ENCODE data around the gene TMEM95.
A peak's percentile ranks its signal among the peaks of the same experiment; 100 is the strongest.

The TMEM95 gene, protein sequence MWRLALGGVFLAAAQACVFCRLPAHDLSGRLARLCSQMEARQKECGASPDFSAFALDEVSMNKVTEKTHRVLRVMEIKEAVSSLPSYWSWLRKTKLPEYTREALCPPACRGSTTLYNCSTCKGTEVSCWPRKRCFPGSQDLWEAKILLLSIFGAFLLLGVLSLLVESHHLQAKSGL

DNA sequence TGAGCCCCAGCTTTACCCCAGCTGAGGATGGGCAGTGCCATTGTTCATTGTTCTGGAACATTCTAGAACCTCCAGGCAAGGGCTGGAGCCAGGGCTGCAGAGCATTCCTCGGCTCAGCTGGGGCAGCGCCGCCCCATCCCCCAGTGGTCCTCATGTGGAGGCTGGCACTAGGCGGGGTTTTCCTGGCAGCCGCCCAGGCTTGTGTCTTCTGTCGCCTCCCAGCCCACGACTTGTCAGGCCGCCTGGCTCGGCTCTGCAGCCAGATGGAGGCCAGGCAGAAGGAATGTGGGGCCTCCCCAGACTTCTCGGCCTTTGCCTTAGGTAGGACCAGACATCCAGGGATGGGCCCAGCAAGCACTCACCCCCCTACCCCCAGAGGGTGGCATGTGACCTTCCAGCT is at the start of gene TMEM95:
Gene TMEM95, plus strand, starts transcription at position 104 of the 400 bp plus-strand sequence. Its CDS starts 49 bp downstream, at position 153.
- no peaks in the 10 kb centered on the region for H3K9me3 ChIP-seq (ENCODE audit: control insufficient read depth in 2 of 2, low read length in 2 of 2)
- H3K4me1 ChIP-seq (ENCODE audit: control insufficient read depth in 2 of 2, insufficient read depth in 2 of 2, low read length in 2 of 2) = peaks cover 22 to 35% of the 10 kb centered on the region in 2 donors
- no peaks in the 10 kb centered on the region for H3K36me3 ChIP-seq (ENCODE audit: control insufficient read depth in 2 of 2, insufficient read depth in 2 of 2, low read length in 2 of 2)
- H3K27me3 ChIP-seq (ENCODE audit: control insufficient read depth in 2 of 2, insufficient read depth in 2 of 2, low read length in 2 of 2) = no peaks in the 10 kb centered on the region
- H3K9ac ChIP-seq (ENCODE audit: low read depth in 1 of 2, low read length in 2 of 2) = peak within 1 kb of the TSS; percentile 24 to 34
- peak within 1 kb of the TSS in 1 of 2 donors; percentile 61 for H3K27ac ChIP-seq (ENCODE audit: low read depth in 2 of 2, low read length in 2 of 2)
- H3K4me3 ChIP-seq (ENCODE audit: low read length in 2 of 2) = no peak within 1 kb of the TSS

DNA sequence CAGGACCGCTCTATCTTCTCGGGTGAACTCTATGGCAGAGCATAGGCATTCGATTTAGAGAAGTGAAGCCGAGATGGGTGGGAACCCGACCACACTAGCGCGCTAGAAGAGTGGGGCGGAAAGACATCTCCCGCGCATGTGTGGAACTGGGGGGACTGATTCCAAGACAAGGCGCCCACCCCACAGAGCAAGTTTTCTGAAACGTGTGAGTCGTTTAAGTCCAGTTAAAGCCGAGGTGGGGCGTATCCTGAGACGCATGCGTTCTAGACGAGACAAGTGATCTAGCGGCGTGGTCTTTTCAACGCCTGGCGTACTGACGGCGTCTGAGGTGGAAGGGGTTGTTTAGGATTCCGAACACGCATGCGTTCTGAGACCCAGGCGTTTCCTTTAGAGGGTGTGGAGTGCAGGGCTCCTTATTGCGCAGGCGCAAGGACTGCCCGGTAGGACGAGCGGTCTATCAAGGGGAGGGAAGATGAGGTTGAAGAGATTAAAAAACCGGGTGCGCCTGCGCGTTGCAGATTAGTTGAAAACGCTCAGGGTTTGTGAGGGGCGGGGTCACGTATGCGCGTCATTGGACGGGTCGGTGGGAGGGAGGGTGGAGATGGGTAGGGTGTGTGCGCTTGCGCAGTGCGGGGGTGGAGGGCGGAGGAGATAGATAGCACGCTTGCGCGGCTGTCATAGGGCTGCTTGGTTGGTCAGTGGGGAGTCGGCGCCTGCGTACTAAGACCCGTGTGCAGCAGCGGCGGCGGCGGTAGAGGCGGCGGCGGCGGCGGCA is 47.9 kb upstream of the TMEM95 start, which contains the start of gene EIF5A:
Gene EIF5A, plus strand, starts transcription at position 718 of the 775 bp plus-strand sequence. CDS start 2,008 bp downstream, outside the sequence.
- peaks cover 18 to 22% of the 10 kb centered on the region in 2 donors for H3K4me1 ChIP-seq (ENCODE audit: control insufficient read depth in 2 of 2, insufficient read depth in 2 of 2, low read length in 2 of 2)
- no peaks in the 10 kb centered on the region for H3K9me3 ChIP-seq (ENCODE audit: control insufficient read depth in 2 of 2, low read length in 2 of 2)
- peaks cover 23 to 24% of the 10 kb centered on the region in 2 donors for H3K36me3 ChIP-seq (ENCODE audit: control insufficient read depth in 2 of 2, insufficient read depth in 2 of 2, low read length in 2 of 2)

DNA sequence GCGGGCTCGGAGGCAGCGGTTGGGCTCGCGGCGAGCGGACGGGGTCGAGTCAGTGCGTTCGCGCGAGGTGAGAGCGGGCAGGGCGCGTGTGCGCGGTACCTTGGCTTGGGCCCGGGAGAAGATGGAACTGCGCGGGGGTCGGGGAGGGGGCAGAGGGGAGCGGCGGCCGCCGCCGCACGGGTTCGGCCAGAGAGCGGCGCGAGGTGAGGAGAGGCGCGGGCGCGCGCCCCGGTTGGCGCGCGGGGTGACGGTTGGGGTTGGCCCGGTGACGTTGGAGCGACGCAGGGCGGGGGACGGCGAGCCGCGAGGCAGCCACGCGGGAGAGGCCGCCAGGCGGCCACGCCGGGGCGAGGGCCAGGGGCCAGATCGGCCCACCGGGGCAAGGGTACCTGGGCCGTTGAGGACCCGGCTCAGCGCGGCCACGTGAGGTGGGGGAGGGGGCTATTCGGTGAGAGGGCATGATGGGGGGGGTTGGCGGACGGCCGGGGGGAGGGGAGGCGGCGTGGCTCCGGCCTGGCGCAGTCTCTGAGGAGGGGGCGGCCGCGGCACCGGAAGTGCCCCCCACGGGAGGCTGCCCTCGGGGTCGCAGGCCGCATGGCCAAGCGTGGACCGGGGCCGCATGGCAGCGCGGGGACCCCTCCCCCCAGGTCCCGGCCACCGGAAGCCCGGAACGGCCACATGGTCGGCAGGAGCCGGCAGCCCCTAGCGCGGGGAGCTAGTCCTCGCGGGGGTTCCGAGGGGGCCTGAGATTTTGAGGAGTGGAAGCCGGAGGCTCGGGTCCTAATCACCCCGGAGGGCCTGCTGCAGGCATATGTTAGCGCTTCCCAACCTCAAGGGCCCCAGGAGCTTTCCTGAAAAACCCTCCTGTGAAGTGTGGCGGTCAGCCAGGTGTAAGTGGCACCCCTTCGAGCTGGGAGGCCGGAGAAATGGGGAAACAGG is 47.0 kb upstream of the TMEM95 start:
- Histone ChIP-seq H3K27me3 (ENCODE audit: control insufficient read depth in 2 of 2, insufficient read depth in 2 of 2, low read length in 2 of 2) (no peaks in the 10 kb centered on the region), H3K4me3 (ENCODE audit: low read length in 2 of 2) (peak overlapping the region; percentile 71 to 74), H3K36me3 (ENCODE audit: control insufficient read depth in 2 of 2, insufficient read depth in 2 of 2, low read length in 2 of 2) (peaks cover 31% of the 10 kb centered on the region in 2 donors), H3K9ac (ENCODE audit: low read depth in 1 of 2, low read length in 2 of 2) (peak overlapping the region; percentile 93 to 94), H3K4me1 (ENCODE audit: control insufficient read depth in 2 of 2, insufficient read depth in 2 of 2, low read length in 2 of 2) (peaks cover 20 to 22% of the 10 kb centered on the region in 2 donors), H3K9me3 (ENCODE audit: control insufficient read depth in 2 of 2, low read length in 2 of 2) (no peaks in the 10 kb centered on the region), H3K27ac (ENCODE audit: low read depth in 2 of 2, low read length in 2 of 2) (peak overlapping the region; percentile 97 to 99)

More for the DNA sequence above, 47.9 kb upstream of the TMEM95 start, which contains the start of gene EIF5A:
- Histone ChIP-seq H3K27ac (ENCODE audit: low read depth in 2 of 2, low read length in 2 of 2) (peak within 1 kb of the TSS; percentile 97 to 99), H3K27me3 (ENCODE audit: control insufficient read depth in 2 of 2, insufficient read depth in 2 of 2, low read length in 2 of 2) (no peaks in the 10 kb centered on the region), H3K4me3 (ENCODE audit: low read length in 2 of 2) (peak within 1 kb of the TSS; percentile 71 to 84), H3K9ac (ENCODE audit: low read depth in 1 of 2, low read length in 2 of 2) (peak within 1 kb of the TSS; percentile 94)

DNA sequence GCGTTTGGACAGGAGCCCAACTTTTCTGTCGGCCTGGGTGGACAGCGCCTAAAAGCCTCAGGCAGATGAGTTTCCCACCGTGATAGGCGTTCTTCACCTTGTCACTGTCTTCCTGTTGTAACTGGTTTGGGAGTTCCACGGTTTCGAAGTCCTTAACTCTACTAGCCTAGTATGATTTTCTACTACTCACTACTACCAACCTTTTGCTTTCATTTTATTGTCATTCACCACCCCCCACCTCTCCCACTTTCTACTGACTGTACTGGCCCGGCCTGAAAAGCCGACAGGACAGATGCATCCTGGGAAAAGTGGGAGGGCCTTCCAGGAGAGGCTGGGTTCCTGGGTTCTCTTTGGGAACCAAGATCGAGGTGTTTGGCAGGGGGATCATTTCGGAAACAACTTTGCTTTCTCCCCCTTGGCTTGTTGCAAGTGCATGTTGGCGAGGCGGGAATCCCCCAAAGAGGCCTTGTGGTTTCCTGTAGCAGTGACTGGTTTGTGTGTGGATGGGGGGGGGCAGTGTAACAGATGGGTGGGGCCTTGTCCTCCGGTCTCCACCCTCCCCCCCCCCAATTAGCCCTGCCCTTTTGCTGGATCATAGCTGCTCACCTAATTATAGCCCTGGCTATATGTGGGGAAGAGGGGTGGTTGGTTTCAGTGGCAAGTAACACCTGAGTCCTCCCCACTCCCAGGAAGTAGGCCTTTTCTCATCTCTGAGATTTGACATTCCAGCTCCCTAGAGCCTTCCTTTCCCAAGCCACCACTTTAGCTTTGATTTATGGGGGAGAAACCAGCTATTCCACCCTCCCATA is 46.1 kb upstream of the TMEM95 start:
- Histone ChIP-seq H3K36me3 (ENCODE audit: control insufficient read depth in 2 of 2, insufficient read depth in 2 of 2, low read length in 2 of 2) (peaks cover 40% of the 10 kb centered on the region in 2 donors), H3K9ac (ENCODE audit: low read depth in 1 of 2, low read length in 2 of 2) (peak overlapping the region; percentile 93 to 94), H3K27ac (ENCODE audit: low read depth in 2 of 2, low read length in 2 of 2) (peak overlapping the region; percentile 97 to 99), H3K9me3 (ENCODE audit: control insufficient read depth in 2 of 2, low read length in 2 of 2) (no peaks in the 10 kb centered on the region), H3K27me3 (ENCODE audit: control insufficient read depth in 2 of 2, insufficient read depth in 2 of 2, low read length in 2 of 2) (no peaks in the 10 kb centered on the region), H3K4me3 (ENCODE audit: low read length in 2 of 2) (peak overlapping the region; percentile 71 to 74), H3K4me1 (ENCODE audit: control insufficient read depth in 2 of 2, insufficient read depth in 2 of 2, low read length in 2 of 2) (peaks cover 26 to 27% of the 10 kb centered on the region in 2 donors)

DNA sequence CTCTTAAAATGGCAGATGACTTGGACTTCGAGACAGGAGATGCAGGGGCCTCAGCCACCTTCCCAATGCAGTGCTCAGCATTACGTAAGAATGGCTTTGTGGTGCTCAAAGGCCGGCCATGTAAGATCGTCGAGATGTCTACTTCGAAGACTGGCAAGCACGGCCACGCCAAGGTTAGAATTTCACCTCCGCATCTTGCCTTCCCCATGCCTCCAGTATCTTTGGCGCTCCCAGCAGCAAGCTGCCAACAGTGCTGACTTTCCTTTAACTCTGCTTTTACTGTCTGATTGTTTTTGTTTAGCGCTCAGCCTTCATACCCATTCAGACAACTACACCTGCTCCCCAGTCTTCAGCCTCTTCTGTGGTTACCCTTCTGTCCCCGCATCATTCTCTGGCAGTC is 45.3 kb upstream of the TMEM95 start:
- no peak overlapping the region for H3K9ac ChIP-seq (ENCODE audit: low read depth in 1 of 2, low read length in 2 of 2)
- H3K4me3 ChIP-seq (ENCODE audit: low read length in 2 of 2) = peak overlapping the region; percentile 71 to 74
- peak overlapping the region; percentile 97 to 99 for H3K27ac ChIP-seq (ENCODE audit: low read depth in 2 of 2, low read length in 2 of 2)

DNA sequence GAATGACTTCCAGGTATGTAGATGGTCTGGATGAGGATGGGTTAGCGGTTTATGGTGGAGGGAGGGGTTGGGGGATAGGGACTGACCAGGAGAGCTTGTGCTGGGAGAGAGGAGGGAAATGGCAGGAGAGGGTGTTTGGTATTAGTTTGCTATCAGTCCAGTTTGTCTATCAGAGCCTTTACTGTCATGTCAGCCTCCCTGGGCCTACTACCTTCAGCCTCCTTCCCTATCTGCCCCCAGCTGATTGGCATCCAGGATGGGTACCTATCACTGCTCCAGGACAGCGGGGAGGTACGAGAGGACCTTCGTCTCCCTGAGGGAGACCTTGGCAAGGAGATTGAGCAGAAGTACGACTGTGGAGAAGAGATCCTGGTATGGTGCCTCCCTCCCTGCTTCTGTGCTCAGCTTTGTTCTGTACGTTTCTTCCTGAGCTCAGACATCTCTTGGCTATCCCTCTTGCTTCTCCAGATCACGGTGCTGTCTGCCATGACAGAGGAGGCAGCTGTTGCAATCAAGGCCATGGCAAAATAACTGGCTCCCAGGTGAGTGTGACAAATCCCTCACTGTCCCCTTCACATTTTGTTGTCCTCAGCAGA is 43.7 kb upstream of the TMEM95 start:
- H3K9me3 ChIP-seq (ENCODE audit: control insufficient read depth in 2 of 2, low read length in 2 of 2) = no peaks in the 10 kb centered on the region
- peaks cover 43 to 44% of the 10 kb centered on the region in 2 donors for H3K36me3 ChIP-seq (ENCODE audit: control insufficient read depth in 2 of 2, insufficient read depth in 2 of 2, low read length in 2 of 2)
- H3K4me3 ChIP-seq (ENCODE audit: low read length in 2 of 2) = no peak overlapping the region
- peaks cover 37 to 41% of the 10 kb centered on the region in 2 donors for H3K4me1 ChIP-seq (ENCODE audit: control insufficient read depth in 2 of 2, insufficient read depth in 2 of 2, low read length in 2 of 2)
- no peak overlapping the region for H3K27ac ChIP-seq (ENCODE audit: low read depth in 2 of 2, low read length in 2 of 2)
- H3K27me3 ChIP-seq (ENCODE audit: control insufficient read depth in 2 of 2, insufficient read depth in 2 of 2, low read length in 2 of 2) = no peaks in the 10 kb centered on the region
- no peak overlapping the region for H3K9ac ChIP-seq (ENCODE audit: low read depth in 1 of 2, low read length in 2 of 2)

More for the DNA sequence above, 45.3 kb upstream of the TMEM95 start:
- Histone ChIP-seq H3K36me3 (ENCODE audit: control insufficient read depth in 2 of 2, insufficient read depth in 2 of 2, low read length in 2 of 2) (peaks cover 43% of the 10 kb centered on the region in 2 donors), H3K4me1 (ENCODE audit: control insufficient read depth in 2 of 2, insufficient read depth in 2 of 2, low read length in 2 of 2) (peaks cover 29 to 35% of the 10 kb centered on the region in 2 donors), H3K9me3 (ENCODE audit: control insufficient read depth in 2 of 2, low read length in 2 of 2) (no peaks in the 10 kb centered on the region), H3K27me3 (ENCODE audit: control insufficient read depth in 2 of 2, insufficient read depth in 2 of 2, low read length in 2 of 2) (no peaks in the 10 kb centered on the region)

DNA sequence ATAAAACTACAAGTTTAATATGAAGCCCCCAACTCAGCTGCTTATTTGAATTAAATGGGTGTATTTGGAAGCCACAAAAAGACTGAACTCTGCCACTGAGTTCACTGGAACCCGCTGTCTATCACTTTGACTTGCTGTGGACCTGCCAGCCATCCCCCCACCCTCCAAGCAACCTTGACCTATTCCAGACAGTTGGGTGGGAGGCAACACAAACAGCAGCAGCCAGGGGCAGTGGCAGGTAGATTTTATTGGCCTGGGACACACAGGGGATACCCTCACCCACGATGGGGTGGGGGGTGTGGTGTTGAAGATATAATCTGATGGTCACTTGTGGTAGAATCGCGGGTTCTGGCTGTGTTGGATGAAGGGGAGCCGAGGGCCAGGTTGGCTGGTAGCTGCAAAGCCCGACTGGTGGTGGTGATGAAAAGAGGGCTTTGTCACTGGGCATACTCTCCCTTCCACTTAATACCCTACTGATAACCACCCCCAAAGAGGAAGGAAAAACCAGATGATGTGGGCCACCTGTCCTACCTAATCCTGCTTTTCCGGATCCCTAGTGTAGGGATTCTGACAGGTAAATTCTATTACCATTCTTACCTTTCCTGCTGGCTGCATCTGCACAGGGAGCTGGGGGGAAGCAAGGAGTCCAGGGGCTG is 42.4 kb upstream of the TMEM95 start:
- Histone ChIP-seq H3K9ac (ENCODE audit: low read depth in 1 of 2, low read length in 2 of 2) (no peak overlapping the region), H3K36me3 (ENCODE audit: control insufficient read depth in 2 of 2, insufficient read depth in 2 of 2, low read length in 2 of 2) (peaks cover 43 to 46% of the 10 kb centered on the region in 2 donors)

DNA sequence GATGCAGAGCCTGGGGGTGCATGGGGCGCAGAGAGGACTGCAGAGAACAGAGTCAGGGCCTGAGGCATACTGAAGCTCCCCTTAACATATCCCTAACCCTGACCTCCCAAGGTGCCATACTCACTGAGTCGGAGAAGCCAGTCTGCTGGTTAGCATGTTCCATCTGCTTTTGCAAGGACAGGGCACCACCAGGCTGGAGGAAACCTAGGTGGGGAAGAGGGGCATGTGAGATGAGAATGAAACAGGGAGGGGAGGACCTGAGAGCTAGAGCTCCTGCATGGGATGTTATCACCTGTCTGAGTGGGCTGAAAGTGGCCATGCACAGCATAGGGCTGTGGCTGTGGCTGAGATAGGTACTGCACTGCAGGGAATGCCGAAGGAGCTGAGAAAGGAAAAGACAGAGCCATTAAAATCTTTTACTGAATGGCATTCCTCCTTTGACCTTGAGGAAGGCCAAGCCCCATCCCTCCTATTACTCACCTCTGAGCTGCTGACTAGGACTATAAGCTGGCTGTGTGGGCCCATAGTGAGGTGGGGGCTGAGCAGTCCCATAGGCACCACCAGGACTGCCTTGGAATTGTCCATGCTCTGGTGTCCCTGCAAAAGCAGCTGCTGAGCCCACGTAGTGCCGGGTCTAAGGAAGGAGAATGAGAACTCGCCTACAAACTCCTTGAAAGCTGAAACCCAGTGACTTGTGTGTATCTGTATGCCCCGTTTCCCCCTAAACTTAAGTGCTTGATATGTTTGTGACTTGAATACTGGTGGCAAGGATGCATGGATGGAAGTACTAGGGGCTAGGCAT is 41.7 kb upstream of the TMEM95 start:
- H3K9ac ChIP-seq (ENCODE audit: low read depth in 1 of 2, low read length in 2 of 2) = no peak overlapping the region
- peaks cover 33 to 40% of the 10 kb centered on the region in 2 donors for H3K4me1 ChIP-seq (ENCODE audit: control insufficient read depth in 2 of 2, insufficient read depth in 2 of 2, low read length in 2 of 2)
- peaks cover 43 to 53% of the 10 kb centered on the region in 2 donors for H3K36me3 ChIP-seq (ENCODE audit: control insufficient read depth in 2 of 2, insufficient read depth in 2 of 2, low read length in 2 of 2)
- no peak overlapping the region for H3K4me3 ChIP-seq (ENCODE audit: low read length in 2 of 2)
- H3K27ac ChIP-seq (ENCODE audit: low read depth in 2 of 2, low read length in 2 of 2) = no peak overlapping the region
- H3K27me3 ChIP-seq (ENCODE audit: control insufficient read depth in 2 of 2, insufficient read depth in 2 of 2, low read length in 2 of 2) = no peaks in the 10 kb centered on the region
- no peaks in the 10 kb centered on the region for H3K9me3 ChIP-seq (ENCODE audit: control insufficient read depth in 2 of 2, low read length in 2 of 2)

More for the DNA sequence above, 42.4 kb upstream of the TMEM95 start:
- peaks cover 33 to 40% of the 10 kb centered on the region in 2 donors for H3K4me1 ChIP-seq (ENCODE audit: control insufficient read depth in 2 of 2, insufficient read depth in 2 of 2, low read length in 2 of 2)
- H3K4me3 ChIP-seq (ENCODE audit: low read length in 2 of 2) = no peak overlapping the region
- H3K27ac ChIP-seq (ENCODE audit: low read depth in 2 of 2, low read length in 2 of 2) = no peak overlapping the region
- H3K27me3 ChIP-seq (ENCODE audit: control insufficient read depth in 2 of 2, insufficient read depth in 2 of 2, low read length in 2 of 2) = no peaks in the 10 kb centered on the region
- no peaks in the 10 kb centered on the region for H3K9me3 ChIP-seq (ENCODE audit: control insufficient read depth in 2 of 2, low read length in 2 of 2)
